GM19438 (cell line): ENCODE data around the gene RSPH9.
A peak's percentile ranks its signal among the peaks of the same experiment; 100 is the strongest.

Source experiments
- ATAC-seq: cut with Tn5 transposase; IDR thresholded peaks from one replicate; pipeline ENCODE4 v1.9.1; 2021; ENCODE audit warnings: low read depth; ENCODE audit not compliant: unreplicated experiment

Gene RSPH9

DNA sequence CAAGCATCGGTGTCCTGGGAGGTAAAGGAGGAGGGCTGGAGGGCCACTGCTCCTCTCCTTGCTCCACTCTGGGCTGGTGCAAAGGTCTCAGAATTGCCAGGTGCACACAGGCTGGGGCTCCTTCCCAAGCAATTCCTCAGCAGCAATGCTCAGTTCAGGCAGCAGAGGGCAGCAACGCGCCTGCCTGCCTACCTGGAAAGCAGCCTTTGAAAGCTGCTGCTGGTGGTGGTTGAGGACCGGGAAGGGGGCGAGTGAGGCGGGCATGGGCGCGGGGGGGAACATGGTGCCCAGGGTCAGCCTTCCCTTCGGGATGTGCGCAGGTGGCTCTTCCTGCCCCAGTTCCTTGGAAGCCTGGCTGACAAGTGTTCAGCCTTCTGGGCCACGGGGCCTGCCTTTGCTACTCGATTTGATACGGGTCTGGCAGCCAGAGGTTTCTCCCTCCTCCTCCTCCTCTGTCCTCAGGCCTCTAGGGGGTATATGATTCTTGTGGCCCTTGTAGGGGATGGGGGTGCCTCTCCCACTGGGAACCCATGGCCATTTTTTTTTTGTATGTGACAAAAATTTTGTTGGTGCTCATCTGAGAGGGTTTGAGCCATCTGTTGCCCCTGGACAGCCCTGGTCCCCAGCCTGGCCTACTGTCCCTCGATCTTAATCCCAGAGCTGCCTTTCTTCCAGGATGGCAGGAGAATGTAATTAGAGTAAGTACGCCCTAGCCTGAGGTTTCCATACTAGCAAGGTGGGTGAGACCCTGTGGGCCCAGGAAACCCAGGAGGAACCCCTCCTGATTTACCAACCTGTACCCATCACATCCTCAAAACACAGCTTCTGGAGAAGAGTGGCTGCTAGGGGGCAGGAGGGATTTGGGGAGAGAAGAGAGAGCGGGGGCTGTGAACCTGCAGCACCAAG lies 22.7 kb downstream of the RSPH9 start:
- no peak for ATAC-seq

DNA sequence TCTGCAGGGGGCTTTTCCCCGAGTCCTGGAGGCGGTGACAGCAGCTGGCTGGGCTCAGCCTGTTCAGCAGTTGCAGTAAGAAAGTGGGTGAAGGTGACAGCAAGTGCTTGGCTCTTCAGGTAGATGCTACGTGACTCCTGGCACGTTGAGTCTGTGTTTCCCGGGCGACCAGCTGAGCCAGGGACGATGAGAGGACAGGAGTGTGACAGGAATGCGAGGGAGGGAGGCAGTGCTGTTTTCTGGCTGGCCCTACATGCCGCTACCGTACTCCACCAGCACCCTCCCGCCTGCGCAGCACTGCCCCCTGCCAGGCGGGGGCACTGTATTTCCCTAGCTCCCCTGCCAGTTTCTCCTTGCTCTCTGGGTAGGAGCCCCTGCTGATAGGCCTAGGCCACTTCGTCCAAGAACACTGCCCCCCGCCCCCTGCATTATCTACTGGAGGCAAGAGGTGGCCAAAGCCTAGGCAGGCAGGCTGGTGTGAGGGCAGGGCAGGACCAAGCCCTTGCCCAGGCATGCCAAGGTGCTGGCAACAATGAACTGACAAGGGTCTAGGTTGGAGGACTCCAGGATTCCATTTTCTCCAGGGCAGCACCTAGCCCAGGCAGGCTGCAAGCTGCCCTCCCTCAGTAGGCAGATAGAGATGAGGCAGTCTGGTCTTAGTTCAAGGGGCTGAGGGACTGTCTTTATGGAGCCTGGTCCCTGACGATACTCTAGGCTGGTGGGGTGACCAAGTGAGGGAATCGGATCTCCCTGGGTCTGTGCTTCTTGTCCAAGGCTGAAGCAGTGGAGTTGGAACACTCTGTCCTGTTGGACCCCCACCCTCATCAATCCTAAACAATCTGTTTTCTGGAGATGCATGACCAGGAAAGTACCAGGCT lies 23.6 kb downstream of the RSPH9 start:
- peak; percentile 50 for ATAC-seq

DNA sequence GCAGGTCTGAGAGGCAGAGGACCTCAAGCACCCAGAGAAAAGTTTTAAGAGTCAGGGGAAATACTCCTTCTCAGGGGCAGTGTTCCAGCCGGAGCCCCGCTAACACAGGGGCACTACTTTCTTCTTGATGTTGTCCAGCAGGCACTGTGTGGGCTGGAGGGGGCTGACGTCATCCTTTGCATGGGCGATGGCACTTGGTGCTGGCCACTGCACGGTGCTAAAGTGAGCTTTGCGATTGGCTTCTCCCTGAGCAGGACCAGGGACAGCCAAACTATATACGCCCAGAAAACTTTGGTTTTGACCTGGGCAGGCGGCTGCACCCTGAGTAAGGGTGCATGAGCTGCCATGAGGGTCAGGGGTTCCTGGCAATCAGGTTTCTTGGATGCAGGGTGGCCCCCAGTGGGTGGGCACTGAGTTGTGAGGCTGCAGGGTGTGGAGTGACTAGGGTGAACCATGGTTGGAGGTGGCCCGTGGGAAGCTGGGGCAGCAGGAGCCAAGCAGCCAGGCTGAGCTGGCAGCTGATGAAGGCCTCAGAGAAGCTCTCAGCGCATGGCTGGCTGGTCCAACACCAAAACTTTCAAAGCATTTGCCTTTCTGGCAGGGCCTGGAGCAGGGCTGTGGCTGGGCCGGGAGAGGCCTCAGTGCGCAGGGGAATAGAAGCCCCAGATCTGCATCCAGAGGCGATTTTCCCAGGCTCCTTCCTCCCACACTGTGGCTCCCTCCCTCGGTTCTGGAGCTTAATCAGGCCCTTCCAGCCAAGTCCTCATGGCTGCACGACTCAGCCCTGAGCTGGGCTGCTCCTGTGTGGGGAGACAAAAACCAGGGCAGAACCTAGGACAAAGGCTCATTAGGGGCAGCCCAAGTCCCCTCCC lies 24.4 kb downstream of the RSPH9 start:
- ATAC-seq = no peak

DNA sequence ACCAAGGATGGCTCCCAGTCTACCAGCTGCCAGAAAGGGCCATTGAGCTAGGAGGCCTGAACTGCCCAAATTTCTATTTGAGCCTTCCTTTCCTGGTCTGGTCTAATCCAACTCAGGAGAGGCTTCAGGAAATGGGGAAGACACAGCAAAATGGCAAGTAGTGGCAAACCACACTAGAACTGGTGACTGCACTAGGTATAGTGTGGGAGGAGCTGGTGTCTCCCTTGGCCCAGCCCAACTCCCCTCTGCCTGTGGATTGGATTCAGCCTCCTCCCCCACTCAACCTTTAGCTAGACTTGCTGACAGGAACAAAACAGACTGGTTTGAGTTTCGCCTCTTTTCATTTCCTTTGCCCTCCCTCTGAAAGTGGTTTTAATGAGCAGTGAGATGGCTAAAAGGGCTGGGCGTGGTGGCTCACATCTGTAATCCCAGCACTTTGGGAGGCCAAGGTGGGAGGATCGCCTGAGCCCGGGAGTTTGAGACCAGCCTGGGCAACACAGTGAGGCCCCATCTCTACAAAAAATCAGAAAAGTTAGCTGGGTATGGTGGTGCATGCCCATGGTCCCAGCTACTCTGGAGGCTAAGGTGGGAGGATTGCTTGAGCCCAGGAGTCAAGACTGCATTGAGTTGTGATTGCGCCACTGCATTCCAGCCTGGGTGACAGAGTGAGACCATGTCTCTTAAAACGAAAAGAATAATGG lies 25.2 kb downstream of the RSPH9 start:
- no peak for ATAC-seq

DNA sequence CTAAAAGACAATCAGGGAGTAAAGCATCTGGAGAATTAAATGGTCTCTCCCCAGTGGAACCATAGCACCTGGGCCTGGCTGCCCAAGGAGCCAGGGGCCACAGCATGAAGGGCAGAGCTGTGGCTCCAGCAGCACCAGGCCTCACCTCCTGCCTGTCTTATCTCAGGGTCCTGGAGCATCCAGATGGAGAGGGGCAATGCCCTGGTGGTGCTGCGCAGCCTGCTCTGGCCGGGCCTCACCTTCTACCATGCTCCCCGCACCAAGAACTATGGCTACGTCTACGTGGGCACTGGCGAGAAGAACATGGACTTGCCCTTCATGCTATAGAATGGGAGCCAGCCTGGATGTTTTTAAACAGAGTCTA lies 25.8 kb downstream of the RSPH9 start:
- ATAC-seq = no peak

DNA sequence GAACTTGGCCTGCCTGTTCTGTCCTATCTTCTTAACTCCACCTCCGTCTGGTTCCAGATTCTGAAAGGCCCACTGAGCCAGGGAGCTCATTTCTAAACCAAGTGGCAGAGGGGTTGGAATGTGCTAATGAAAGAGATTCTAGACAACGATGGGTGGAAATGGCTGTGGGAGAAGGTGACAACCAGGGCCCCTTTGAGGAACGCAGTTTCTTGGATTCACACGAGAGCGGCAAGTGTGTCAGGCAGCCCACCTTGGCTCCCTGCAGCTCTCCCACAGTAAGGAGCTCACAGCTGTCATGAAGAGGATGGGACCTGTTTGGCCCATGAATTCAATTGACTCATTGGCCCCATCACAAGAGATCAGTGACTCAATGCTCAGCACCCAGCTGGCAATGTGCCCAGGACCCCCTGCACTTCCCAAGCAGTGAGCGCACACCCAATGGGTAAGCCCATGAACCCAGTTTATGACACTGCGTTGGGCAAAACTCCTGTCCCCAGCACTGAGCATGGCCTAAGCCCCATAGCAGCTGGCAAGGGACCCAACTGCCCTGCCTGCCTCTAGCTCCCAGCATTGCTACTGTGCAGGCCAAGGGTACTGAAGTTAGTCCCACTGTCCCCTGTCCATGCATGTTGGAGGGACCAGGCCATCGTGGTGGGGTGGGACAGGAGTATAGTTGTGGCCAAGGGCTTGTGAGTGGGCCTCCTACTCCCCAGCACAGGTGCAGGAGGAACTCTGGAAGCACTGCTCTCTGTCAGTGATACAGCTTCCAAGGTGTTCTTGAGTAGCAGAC lies 26.4 kb downstream of the RSPH9 start:
- no peak for ATAC-seq

DNA sequence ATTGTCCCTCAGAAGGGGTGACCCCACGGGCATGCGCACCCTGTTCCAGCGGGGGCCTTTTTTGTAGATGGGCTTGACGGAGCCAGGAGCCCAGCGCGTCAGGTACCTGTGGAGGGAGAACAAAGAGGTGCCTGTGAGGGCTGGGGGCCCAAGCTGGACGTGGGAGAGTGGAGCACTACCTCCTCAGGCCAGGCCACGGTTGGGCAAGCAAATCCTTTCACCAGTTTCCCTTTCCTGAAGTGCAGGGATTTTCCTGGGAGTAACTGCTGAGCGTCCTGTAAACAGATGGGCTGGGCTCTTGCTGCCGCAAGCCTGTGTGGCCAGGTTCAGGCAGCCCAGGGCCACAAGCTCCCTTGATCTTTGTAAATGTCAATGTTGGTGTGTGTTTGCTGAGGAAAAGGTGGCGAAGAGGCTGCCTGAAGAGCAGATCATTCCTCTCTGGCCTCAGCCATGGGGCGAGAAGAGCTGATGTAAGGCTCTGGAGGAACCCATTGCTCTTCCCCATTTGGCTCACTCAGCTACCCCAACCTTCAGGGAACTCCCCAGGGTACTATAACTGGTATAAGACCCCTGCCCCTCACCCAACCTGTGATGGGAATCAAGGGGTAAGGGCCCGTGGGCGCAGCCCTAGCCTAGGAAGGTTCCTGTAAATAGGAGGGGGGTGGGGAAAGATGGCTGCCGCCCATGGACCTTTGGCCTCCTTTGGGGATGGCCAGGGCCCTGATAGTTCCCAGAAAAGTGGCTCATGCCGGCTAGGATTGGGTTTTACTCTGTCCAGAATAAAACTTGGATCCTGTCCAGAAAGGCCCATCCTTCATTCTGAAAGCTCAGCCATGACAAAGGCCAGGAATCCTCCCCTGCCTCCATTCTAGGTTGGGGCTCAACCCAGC lies 27.2 kb downstream of the RSPH9 start:
- ATAC-seq = no peak

DNA sequence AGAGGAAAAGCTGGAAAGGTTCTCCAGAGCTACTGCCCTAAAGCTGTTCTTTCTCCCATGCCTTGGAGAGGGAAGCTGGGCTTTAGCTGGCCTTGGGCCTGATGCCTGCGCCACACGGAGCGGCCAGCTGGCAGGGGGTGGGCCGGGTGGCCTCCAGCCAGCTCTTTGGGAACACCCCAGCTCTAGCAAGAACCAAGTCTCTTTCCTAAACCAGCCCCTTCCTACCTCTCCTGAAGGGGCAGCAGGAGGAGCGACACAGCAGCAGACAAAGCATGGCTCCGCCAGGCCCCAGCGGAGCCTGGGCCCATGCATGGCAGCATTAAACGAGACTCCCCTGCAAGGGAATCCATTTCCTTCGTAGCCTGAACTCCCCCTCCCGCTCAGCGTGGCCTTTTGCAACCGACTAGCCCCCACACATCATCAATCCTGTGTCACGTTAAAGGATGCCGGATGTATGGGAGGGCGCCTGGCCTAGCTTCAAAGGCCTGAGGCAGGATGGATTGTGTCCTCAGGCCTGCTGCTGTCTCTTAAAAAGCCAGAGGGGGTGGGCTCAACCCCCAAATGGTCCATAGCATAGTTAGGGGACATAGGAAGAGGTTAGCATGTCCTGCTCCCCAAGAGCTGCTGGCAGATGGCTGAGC lies 28.7 kb downstream of the RSPH9 start:
- no peak for ATAC-seq

DNA sequence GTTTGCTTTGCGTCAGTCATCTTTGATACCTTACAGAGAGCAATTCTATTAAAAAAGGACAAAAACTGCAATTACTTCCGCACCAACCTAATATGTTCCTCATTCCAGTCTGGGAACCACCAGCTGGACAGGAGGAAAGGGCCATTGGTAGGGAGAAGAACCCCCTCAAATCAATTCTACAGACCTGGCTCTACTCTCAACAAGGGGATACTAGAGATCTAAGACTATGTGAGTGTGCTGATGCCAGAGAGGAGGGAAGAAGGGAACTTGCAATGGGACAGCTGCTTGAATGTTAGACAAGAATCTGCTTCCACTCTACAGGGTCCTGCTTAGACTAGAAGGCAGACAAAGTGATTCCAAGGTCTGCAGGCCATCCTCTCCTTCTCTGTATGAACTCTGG lies 29.5 kb downstream of the RSPH9 start:
- ATAC-seq = no peak

DNA sequence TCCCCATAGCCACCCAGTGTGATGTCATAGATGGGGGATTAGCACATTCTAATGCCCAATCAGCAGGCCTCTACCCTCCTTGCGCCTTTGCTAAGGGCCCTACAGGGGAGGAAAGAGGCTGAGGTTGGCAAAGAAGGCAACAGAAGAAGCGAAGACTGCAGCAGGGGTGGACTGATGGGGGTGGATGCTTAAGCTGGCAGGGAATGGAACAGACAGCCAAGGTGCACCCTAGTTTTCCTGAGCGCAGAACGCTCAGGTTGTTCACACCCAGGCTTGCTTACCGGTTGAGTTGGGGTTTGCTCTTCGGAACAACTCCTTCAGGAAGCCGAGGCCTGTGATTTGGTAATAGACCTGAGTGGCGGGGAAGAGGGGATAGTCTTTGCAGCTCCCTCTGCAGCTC lies 30.1 kb downstream of the RSPH9 start:
- no peak for ATAC-seq

DNA sequence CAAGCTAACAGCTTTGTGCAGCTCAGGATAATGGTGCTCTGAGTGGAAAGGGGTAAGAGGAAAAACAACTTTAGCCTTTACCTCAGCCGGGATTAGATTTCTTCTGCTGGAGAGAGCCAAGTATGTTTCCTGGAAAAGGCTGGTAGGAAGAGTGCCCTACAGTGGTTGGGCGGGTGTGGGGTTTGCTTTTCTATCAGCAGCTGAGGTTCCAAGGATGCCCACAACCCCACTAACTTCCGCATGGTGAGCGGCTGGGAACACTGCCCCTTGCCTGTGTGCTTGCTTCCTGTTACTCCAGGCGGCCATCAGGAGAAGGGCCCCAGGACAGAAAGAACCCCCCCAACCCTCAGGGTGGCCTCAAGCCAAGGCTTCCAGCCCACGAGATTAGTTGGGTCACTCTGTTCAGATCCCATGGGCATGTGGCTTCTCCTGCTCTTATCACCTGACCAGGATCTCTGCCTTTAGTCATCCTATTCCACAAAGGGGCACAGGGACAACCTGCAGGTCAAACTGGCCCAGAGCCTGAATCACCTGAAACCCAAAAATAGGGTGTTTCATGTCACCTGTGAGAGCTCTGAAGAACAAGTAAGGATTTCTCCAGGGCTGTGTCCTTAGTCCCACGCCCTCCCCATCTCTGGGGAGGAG lies 32.2 kb downstream of the RSPH9 start:
- ATAC-seq = no peak

DNA sequence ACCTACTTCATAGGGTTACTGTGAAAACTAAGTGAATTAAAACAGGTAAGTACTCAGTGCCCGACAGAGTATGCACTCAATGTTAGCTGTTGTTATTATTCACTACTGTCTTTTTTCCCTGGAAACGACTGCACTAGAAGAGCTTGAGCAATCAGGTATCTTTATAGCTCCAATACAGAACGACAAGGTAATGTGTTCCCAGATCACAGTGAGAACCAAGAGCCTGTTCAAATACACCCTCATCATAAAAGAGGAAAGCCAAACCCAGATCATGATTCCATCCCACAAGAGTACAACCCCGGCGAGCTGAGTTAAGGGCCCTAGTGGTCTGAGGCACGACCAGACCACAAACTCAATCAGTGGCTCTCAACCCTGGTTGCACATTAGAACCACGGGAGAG lies 32.9 kb downstream of the RSPH9 start:
- ATAC-seq = no peak

DNA sequence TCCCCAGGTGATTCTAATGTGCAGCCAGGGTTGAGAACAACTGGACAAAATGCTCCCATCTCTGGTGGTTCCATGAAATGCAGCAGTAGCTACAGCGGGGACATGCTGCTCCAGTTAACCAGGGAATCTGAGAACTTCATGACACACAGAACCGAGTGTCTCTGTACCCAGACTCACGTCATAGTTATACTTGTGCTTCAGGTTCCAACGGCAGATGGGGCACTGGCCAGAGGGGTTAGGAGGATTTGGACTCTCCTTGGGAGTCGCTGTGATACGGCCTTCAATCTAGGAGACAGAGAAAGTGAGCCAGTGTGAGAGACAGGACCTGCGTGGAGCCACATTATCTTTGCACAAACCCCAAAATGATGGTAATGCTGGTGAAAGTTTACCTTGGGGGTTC lies 33.5 kb downstream of the RSPH9 start:
- ATAC-seq = no peak

DNA sequence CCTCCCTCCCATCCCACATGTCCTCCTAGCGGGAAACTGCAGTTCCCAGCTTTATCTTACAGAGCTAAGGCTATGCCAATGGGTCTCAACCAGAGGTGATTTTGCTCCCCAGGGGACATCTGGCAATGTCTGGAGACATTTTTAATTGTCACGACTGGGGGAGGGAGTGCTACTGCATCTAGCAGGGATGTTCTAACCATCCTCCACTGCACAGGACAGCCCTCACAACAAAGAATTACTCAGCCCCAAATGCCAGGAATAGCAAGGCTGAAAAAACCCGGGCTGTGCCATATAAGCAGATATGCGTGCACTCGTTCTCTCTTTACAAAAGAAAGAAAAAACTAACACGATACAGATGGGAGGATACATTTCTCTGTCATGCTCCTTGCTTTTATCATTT lies 34.2 kb downstream of the RSPH9 start:
- no peak for ATAC-seq

DNA sequence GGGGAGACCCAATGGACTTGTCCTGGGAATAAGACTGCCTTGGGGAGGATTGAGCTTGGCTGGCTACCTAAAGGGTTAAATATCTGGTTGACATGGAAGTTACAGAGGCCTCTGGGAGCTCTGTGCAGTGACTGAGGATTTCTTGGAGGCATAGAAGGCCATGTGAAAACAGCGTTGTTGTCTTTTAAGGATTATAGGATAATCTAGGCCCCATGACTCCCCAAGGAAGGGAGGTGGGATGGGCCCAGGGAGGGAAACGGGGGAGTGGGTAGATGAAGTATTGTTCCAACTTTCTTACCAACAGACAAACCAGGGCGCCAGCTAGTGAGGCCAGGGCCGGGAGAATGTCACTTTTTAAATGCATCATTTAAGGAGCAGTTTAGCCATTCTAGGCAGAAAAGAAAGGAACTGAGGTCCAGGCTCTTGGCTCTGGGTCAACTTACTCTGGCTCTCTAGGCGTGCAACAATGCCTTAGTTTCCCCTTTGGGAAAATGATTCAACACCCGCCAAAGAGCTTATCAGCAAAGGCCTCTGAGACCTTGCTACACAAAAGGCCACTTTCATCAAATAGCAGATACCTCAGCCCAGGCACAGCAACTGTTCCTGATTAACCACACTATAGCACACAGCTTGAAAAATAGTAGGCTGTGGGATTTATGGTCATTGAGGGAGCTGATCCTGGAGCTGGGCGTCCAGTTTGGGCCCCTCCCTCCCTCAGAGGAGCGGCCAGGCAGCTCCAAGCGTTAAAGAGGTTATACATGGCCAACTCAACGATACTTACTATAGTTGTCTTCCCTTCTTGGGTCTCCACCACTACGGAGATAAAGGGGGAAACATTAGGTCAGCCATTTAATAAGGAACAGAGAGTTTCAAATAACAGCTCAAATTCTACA lies 35.7 kb downstream of the RSPH9 start:
- no peak for ATAC-seq

DNA sequence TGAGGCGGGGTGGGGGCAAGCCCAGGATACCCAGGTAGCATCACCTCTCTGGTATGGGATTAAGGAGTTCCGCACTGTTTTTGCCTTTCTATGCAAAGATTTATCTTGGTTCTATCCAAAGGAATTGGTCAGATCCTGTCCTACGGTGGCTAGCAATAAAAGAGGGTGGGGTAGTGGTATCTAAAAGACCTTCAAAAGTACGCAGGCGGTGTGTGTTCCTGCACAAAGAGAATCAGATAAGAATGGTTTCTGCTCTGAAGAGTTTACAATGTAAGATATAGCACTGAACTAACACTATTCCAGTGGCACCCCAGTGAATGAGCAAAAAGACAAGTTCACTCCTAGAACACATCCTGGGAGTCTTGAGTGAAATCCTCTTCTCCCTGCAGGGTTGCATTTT lies 36.5 kb downstream of the RSPH9 start:
- ATAC-seq = no peak
